HG03159 (cell line): ENCODE measurements around the gene KLC4.

Source experiments
- ATAC-seq: cut with Tn5 transposase; IDR thresholded peaks from one replicate; pipeline ENCODE4 v1.9.1; 2021; ENCODE audit warnings: mild to moderate bottlenecking, moderate library complexity; ENCODE audit not compliant: unreplicated experiment

The KLC4 gene

GRCh38 chr6:43059168-43060033 lies at the start of gene KLC4, which contains the start of gene MRPL2:
Gene KLC4, plus strand, starts transcription at chr6:43059631. Its CDS starts 1,705 bp downstream, at chr6:43061336.
Gene MRPL2, minus strand, starts transcription at chr6:43059434. Its CDS starts 53 bp downstream, at chr6:43059381.
- ATAC-seq, result peak; percentile 89

GRCh38 chr6:43011207-43011606 lies 48.2 kb upstream of the KLC4 start:
- ATAC-seq, result no peak

DNA sequence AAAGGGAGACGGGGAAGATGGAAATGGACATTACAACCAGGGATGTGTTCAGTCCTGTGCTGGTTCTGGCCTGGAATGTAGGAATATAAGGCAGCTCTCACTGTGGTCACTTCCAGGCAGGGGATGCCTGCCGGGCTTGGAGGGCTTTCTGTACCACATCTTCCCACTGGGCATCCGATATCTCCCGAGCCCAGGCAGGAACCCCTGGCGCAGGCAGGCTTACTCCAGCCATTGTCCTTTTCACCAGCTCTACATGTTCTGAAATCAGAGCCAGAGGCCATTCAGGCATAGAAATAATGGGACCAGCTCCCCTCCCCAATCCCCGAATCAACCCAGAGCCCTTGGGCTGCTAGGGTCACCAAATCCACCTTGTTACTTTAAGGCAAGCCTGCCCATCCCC lies 47.1 kb upstream of the KLC4 start:
- no peak for ATAC-seq

GRCh38 chr6:43013097-43013842 lies 46.2 kb upstream of the KLC4 start:
- peak; percentile 1 for ATAC-seq

DNA sequence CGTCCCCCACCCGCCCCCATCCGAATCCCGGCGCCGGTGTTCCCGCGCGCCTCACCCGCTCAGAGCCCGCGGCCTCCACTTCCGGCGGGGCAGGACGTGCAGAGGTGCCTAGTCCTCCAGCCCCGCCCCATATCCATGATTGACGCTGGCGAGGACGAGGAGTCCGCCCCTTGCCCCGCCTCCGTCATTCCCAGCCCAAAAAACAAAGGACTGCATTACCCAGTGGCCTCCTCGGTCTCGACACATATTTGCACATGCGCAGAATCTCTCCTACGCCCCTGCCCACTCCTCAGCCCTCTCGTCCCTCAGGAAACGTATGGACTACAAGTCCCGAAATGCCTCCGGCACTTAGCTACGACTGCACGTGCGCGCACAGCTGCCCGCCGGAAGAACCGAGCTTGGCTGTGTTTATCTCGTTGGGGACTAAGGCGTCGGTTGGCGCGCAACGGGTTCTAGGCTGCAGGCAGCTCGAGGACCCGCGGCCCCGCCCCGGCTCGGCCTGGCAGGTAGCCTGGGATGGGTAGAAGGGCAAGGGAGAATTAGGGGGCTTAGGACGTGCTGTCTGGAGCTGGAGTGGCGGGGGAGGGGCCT lies 45.5 kb upstream of the KLC4 start, which contains the start of the genes KLHDC3 and MEA1:
TSS of gene KLHDC3 (plus strand) at position 407 of the 591 bp plus-strand sequence. CDS start 2,944 bp downstream, outside the sequence.
TSS of gene MEA1 (minus strand) at position 104 of the 591 bp plus-strand sequence. CDS start 133 bp downstream, outside the sequence.
- peak; percentile 91 for ATAC-seq

GRCh38 chr6:43014434-43014909 lies 45.0 kb upstream of the KLC4 start:
- no peak for ATAC-seq

- ATAC-seq, result no peak
These were observed 43.1 kb upstream of the KLC4 start for GRCh38 chr6:43016176-43016942.

DNA sequence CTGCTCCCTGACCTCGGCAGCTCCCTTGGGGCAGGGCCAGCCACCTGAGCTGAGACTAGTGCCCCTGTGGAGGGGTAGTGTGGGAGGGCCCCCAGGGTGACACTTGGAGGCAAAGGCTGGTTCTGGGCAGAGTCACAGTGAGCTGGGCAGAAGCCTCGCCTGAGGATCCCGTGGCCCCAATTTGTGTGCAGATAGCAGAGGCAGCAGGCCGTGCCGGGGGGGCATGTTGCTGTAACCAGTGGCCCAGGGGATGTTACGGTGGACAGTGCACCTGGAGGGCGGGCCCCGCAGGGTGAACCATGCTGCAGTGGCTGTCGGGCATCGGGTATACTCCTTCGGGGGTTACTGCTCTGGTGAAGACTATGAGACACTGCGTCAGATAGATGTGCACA lies 42.5 kb upstream of the KLC4 start:
- ATAC-seq, result no peak

- ATAC-seq, result no peak
These were observed 40.3 kb upstream of the KLC4 start for GRCh38 chr6:43019152-43019551.

- no peak for ATAC-seq
These were observed 39.3 kb upstream of the KLC4 start for GRCh38 chr6:43020052-43020705.

DNA sequence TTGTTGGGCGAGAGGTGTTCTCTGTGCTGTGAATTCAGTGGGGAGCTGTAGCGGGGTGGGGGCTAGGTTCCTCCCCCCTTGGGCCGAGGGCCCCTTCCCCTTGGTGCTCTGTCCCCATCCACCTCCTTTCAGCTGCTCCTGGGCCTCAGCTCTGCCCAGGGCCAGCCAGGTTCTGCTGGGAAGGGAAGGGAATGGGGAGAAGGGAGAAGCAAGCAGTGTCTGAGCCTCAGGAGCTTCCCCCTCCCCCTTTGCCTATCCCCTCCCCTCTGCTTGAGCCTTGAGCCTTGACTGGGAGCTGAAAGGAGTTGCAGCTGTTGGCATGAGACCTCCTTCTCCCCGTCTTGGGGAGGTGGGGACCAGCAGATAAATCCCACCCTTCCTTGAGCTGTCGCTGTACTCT lies 38.6 kb upstream of the KLC4 start:
- no peak for ATAC-seq

GRCh38 chr6:43021270-43022047 lies 38.0 kb upstream of the KLC4 start, which contains the start of gene RRP36:
Gene RRP36, plus strand, starts transcription at chr6:43021623. Its CDS starts 32 bp downstream, at chr6:43021655.
- ATAC-seq, result peak; percentile 65

DNA sequence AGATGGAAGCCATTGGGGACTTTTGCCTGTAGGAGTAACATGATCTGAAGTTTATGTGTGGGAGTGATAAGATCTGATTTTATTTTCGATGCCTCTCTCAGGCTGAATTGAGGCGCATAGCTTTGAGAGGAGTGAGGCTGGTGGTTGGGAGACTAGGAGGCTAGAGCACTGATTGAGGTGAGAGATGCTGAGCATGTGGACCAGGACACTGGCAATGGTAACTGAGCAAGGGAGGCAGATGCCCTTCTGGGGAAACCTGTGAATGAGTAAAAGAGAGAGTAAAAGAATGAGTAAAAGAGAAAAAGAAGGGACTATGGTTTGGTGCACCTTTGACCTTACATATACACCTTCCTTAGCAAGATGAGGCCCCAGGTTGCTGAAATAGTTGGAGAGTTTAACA lies 35.0 kb upstream of the KLC4 start:
- ATAC-seq, result no peak

- ATAC-seq, result no peak
These were observed 33.1 kb upstream of the KLC4 start for GRCh38 chr6:43026365-43026764.

DNA sequence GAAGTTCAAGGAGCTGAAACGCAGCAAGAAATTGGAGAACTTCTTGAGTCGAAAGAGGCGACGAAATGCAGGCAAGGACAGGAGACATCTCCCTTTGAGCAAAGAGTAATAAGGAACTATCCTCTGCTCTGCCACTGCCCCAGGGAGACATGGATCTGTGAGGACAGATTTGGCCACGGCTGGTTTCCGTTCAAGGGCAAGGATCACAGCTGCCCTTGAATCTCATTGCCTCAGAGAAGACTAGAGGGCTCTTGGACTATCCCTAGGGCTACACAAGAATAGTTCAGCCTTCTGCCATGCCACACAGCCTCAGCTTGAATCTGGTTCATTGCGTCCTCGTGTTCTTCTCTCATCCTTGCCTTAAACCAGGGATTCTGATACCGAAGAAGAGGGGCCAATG lies 30.3 kb upstream of the KLC4 start:
- no peak for ATAC-seq

- ATAC-seq, result no peak
These were observed 27.1 kb upstream of the KLC4 start for GRCh38 chr6:43032326-43032725.

- no peak for ATAC-seq
These were observed 25.8 kb upstream of the KLC4 start for GRCh38 chr6:43033496-43034189.

DNA sequence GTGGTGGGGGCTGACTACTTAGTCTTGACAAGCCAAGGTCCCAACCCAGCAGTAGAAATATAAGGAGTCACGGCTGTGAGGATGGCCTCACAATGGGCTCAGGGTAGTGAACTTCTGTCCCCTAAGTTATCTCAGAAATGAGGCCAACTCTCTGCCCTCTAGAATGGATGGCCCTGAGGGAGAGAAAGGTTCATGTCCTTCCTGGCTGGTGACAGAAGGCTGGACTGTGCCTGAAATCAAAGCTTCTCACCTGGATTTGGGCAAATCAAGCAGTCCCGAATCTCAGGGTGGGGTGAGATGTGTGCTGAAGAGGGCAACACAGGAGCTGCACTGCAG lies 25.3 kb upstream of the KLC4 start:
- no peak for ATAC-seq
